Measurements from ENCODE around the gene SYNE1.

DNA sequence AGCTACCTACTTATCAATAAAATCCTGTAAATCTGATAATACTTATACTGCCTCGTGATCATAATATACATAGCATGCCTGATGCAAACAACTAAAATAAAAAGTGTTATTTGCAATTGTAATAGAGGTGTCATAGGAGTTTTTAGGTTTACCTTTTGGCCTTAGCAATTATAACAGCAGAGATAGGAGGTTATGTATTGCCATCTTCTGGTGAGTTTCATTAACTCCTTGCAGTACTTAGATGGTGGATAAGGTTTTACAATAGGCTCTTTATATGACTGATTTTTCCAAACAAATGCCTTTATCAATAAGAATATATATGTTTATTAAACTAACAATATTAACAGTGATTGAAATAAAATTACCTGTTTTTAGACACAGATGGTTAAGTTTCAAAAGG, 32.7 kb upstream of the SYNE1 start:
- TF ChIP-seq EZH2 (IDR thresholded peaks at IDR 0.05; ENCODE audit: borderline replicate concordance), result no peak
- TF ChIP-seq, protein P1, sequence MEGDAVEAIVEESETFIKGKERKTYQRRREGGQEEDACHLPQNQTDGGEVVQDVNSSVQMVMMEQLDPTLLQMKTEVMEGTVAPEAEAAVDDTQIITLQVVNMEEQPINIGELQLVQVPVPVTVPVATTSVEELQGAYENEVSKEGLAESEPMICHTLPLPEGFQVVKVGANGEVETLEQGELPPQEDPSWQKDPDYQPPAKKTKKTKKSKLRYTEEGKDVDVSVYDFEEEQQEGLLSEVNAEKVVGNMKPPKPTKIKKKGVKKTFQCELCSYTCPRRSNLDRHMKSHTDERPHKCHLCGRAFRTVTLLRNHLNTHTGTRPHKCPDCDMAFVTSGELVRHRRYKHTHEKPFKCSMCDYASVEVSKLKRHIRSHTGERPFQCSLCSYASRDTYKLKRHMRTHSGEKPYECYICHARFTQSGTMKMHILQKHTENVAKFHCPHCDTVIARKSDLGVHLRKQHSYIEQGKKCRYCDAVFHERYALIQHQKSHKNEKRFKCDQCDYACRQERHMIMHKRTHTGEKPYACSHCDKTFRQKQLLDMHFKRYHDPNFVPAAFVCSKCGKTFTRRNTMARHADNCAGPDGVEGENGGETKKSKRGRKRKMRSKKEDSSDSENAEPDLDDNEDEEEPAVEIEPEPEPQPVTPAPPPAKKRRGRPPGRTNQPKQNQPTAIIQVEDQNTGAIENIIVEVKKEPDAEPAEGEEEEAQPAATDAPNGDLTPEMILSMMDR (IDR thresholded peaks at IDR 0.05; ENCODE audit: poor library complexity), result peak; percentile 55
- TF ChIP-seq EZH2phosphoT487 (IDR thresholded peaks at IDR 0.05; ENCODE audit: low read depth, severe bottlenecking, unreplicated experiment), result no peak
